Left lung (tissue), 10 donors: Measurements from ENCODE around the gene MSX1. TPM values are rescaled to one million over a fixed set of nuclear protein-coding genes. Genes with fewer than 3 reads are reported as not detected.
"Not testable (repeated sequence)": the region's sequence is repeated elsewhere in the genome, so short reads cannot be mapped to it uniquely, and the experiment has no call there.

Experiments used
- ATAC-seq: fragments of 200-7000 bp; cut with Tn5 transposase; one replicate; pipeline ENCODE4 v1.9.1; 2020; ENCODE audit warnings: moderate library complexity
- DNase-seq, 4 donors: peaks; one replicate each; pipeline ENCODE4 v3.0.0-alpha.2; 2013 to 2020
- H3K27ac ChIP-seq, 2 donors: fragments of 200-600 bp; sonication (generic) in 1 of 2; one replicate each; pipeline versions ENCODE4 v1.5.0 to v1.8.0; 2020 to 2021
- H3K27me3 ChIP-seq, 2 donors: fragments of 200-600 bp; sonication (generic) in 1 of 2; one replicate each; pipeline versions ENCODE4 v1.5.0 to v1.8.0; 2020 to 2021
- H3K36me3 ChIP-seq, 2 donors: fragments of 200-600 bp; sonication (generic) in 1 of 2; one replicate each; pipeline versions ENCODE4 v1.5.0 to v1.8.0; 2020 to 2021
- H3K4me1 ChIP-seq, 2 donors: fragments of 200-600 bp; one replicate each; pipeline ENCODE4 v1.8.0; 2021
- H3K4me3 ChIP-seq, 2 donors: fragments of 200-600 bp; sonication (generic) in 1 of 2; one replicate each; pipeline versions ENCODE4 v1.5.0 to v1.8.0; 2020 to 2021; ENCODE audit warnings: mild to moderate bottlenecking in 1 of 2
- H3K9me3 ChIP-seq, 2 donors: fragments of 200-600 bp; sonication (generic) in 1 of 2; one replicate each; pipeline versions ENCODE4 v1.5.0 to v1.8.0; 2020 to 2021
- intact Hi-C, 2 donors: fragments of 100-400 bp; cut with DNase I; formaldehyde crosslinking; loops; one replicate each; pipeline versions ENCODE4 v1.11.2 to v1.14.2; 2022
- polyA plus RNA-seq, 6 donors: library from polyadenylated mRNA; unstranded; fragments of 120-200 nt; gene quantifications; one replicate each; pipeline ENCODE4 v1.2.1, GENCODE V29; 2013; ENCODE audit not compliant: insufficient read length in 6 of 6
- total RNA-seq, 2 donors: library from RNA; stranded (reverse); fragmentation: NEBNext Ultra II Directional; extraction: Animal tissue kit (Norgen Biotek cat#: 25700); gene quantifications; one replicate each; pipeline ENCODE4 v1.2.1, GENCODE V29; 2021
- TF ChIP-seq, protein P1 (sequence below), 2 donors: fragments of 200-600 bp; sonication (generic) in 1 of 2; IDR thresholded peaks; one replicate each; pipeline versions ENCODE4 v1.5.0 to v1.8.0; 2021; ENCODE audit warnings: antibody characterized with exemption in 2 of 2
- donor health status: DM: no; HTN: yes; CAD: no.
- donor health status: DM: no; HTN: no; CAD: no.

MSX1 gene
- total and polyA plus RNA-seq, 8 donors, result 1.2 to 4.2 (median 2.0) TPM

DNA sequence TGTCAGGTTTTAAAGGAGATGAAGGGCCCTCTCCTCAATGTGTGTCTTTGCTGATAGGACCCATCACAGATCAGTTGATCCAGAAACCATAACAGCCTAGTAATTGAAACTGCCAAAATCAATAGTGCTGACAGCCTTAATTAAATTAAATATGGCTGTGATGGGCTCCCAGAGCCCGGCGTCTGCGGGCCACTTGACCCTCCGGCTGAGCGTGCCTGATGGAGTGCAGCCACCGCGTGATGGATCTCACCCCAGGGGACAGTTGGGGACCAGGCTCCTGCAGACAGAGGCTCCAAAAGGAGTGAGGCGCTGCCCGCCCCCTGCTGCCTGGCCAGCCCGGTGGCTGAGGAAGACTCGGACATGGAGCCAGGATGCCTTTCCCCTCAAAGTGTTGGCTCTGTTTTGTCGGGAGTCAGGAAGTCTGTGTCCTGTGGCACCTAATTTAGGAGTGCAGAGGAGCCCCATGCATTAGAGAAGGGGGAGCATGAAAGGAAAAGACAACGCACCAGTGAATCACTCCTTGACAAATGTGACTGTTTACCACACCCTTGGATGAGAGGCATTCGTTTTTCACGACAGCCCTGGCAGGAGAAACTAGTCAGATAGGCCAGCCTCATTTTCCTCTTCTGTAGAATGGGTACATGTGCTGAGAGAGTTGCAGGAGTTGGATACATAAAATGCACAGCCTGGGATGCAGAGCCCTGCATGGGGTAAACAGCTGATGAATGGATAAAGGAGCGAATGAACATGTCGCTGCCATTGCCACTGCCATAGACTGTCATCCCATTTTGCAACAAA lies 40.9 kb upstream of the MSX1 start:
- no peak overlapping the region for H3K4me3 ChIP-seq
- H3K27me3 ChIP-seq, result peaks cover 0 to 13% of the 10 kb centered on the region in 2 donors
- peaks cover 0 to 13% of the 10 kb centered on the region in 2 donors for H3K9me3 ChIP-seq
- TF ChIP-seq, protein P1, sequence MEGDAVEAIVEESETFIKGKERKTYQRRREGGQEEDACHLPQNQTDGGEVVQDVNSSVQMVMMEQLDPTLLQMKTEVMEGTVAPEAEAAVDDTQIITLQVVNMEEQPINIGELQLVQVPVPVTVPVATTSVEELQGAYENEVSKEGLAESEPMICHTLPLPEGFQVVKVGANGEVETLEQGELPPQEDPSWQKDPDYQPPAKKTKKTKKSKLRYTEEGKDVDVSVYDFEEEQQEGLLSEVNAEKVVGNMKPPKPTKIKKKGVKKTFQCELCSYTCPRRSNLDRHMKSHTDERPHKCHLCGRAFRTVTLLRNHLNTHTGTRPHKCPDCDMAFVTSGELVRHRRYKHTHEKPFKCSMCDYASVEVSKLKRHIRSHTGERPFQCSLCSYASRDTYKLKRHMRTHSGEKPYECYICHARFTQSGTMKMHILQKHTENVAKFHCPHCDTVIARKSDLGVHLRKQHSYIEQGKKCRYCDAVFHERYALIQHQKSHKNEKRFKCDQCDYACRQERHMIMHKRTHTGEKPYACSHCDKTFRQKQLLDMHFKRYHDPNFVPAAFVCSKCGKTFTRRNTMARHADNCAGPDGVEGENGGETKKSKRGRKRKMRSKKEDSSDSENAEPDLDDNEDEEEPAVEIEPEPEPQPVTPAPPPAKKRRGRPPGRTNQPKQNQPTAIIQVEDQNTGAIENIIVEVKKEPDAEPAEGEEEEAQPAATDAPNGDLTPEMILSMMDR (IDR thresholded peaks at IDR 0.05), result no peak
- no peak for ATAC-seq
- H3K27ac ChIP-seq, result no peak overlapping the region
- no peaks in the 10 kb centered on the region for H3K4me1 ChIP-seq
- no peaks in the 10 kb centered on the region for H3K36me3 ChIP-seq
- intact Hi-C loops, result no loop called here
- peak in 1 of 4 donors; percentile 19 for DNase-seq

DNA sequence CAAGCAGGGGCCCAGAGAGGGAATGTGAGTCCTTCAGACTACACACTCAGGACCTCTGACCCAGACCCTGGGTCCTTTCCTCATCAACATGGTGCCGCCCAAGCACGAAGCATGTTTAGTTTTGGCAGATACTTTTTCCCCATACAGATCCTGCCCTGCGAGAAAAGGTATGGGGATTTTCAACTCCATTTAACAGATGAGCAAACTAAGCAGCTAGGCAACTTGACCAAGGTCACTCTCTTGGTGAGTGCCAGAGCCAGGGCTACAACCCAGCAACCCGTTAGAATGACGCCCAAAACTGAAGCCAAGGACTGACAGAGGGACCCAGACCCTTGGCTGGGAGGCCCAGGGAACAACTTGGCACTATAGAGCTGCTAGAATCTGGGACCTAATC lies 40.3 kb upstream of the MSX1 start:
- TF ChIP-seq, protein P1 (IDR thresholded peaks at IDR 0.05), result no peak
- Histone ChIP-seq H3K9me3 (peaks cover 0 to 13% of the 10 kb centered on the region in 2 donors), H3K27ac (no peak overlapping the region), H3K27me3 (peaks cover 0 to 13% of the 10 kb centered on the region in 2 donors), H3K4me3 (no peak overlapping the region), H3K36me3 (no peaks in the 10 kb centered on the region), H3K4me1 (no peaks in the 10 kb centered on the region)
- intact Hi-C loops, result no loop called here
- ATAC-seq, result no peak
- DNase-seq, result no peak

- Histone ChIP-seq H3K4me3 (no peak overlapping the region), H3K27ac (no peak overlapping the region), H3K36me3 (no peaks in the 10 kb centered on the region), H3K9me3 (peaks cover 0 to 13% of the 10 kb centered on the region in 2 donors), H3K27me3 (peaks cover 0 to 13% of the 10 kb centered on the region in 2 donors), H3K4me1 (no peaks in the 10 kb centered on the region)
- ATAC-seq (no peak), DNase-seq (peak in 1 of 4 donors; percentile 16)
- TF ChIP-seq, protein P1 (IDR thresholded peaks at IDR 0.05), result no peak
- intact Hi-C loops, result no loop called here
Observed at GRCh38 chr4:4820261-4820660, 39.2 kb upstream of the MSX1 start.

DNA sequence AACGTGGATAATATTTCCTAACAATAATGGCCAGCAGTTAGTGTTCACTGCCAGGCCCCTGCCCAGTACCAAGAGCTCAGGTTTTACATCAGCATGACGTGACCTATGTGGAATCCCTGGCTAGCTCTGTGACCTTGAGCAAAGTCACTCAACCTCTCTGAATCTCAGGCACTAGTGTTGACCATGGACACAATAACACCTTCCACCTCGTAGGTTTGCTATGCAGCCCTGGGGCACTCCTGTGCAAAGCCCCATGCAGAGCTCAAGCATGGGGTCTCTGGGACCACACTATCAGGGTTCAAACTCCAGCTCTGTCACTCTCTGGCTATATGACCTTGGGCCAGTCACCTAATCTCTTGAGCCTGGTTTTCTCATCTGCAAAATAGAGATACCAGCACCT lies 38.7 kb upstream of the MSX1 start:
- intact Hi-C loops, result no loop called here
- ATAC-seq, result no peak
- no peak for DNase-seq

DNA sequence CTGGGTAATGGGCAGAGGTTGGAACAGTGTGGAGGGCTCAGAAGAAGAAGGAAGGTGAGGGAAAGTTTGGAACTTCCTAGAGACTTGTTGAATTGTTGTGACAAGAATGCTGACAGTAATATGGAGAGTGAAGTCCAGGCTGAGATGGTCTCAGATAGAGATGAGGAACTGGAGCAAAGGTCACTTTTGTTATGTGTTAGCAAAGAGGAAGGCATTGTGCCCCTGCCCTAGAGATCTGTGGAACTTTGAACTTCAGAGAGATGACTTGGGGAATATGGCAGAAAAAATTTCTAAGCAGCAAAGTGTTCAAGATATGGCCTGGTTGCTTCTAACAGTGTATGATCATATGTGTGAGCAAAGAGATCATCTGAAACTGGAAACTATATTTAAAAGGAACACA lies 37.9 kb upstream of the MSX1 start:
- Histone ChIP-seq H3K27me3 (peaks cover 0 to 13% of the 10 kb centered on the region in 2 donors), H3K27ac (no peak overlapping the region)

More for the DNA sequence above, 38.7 kb upstream of the MSX1 start:
- TF ChIP-seq, protein P1 (IDR thresholded peaks at IDR 0.05), result no peak
- Histone ChIP-seq H3K4me1 (no peaks in the 10 kb centered on the region), H3K27me3 (peaks cover 0 to 13% of the 10 kb centered on the region in 2 donors), H3K9me3 (peaks cover 0 to 13% of the 10 kb centered on the region in 2 donors), H3K4me3 (no peak overlapping the region), H3K36me3 (no peaks in the 10 kb centered on the region), H3K27ac (no peak overlapping the region)

DNA sequence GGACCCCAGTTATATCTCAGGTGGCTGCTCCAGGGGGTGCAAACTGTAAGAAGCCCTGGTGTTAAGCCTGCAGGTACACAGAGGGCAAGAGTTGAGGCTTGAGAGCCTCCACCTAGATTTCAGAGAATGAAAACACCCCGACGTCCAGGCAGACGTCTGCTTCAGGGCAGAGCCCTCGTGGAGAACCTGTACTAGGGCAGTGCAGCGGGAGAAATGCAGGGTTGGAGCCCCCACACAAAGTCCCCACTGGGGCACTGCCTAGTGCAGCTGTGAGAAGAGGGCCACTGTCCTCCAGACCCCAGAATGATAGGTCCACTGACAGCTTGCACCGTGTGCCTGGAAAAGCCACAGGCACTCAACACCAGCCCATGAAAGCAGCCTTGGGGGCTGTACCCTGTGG lies 37.2 kb upstream of the MSX1 start:
- peaks cover 0 to 13% of the 10 kb centered on the region in 2 donors for H3K27me3 ChIP-seq
- H3K27ac ChIP-seq, ATAC-seq, DNase-seq, H3K4me3 ChIP-seq, H3K4me1 ChIP-seq, H3K36me3 ChIP-seq, intact Hi-C loops, H3K9me3 ChIP-seq: not testable (repeated sequence)

More for the DNA sequence above, 37.9 kb upstream of the MSX1 start:
- ATAC-seq, result no peak
- TF ChIP-seq, protein P1 (IDR thresholded peaks at IDR 0.05), result no peak
- intact Hi-C loops, result no loop called here
- Histone ChIP-seq H3K36me3 (no peaks in the 10 kb centered on the region), H3K4me3 (no peak overlapping the region), H3K9me3 (peaks cover 0 to 13% of the 10 kb centered on the region in 2 donors), H3K4me1 (no peaks in the 10 kb centered on the region)
- no peak for DNase-seq
